Stimulated activated CD8-positive, alpha-beta memory T cell treated with anti-CD3 and anti-CD28 coated beads, Interleukin-7, amount 100 ng/mL, for 24 hours (primary cell): ENCODE results near the gene UNC5C.

Experiments used
- DNase-seq: peaks from one replicate; pipeline ENCODE4 v3.0.0-alpha.2; 2020; ENCODE audit warnings: low read depth

UNC5C gene

DNA sequence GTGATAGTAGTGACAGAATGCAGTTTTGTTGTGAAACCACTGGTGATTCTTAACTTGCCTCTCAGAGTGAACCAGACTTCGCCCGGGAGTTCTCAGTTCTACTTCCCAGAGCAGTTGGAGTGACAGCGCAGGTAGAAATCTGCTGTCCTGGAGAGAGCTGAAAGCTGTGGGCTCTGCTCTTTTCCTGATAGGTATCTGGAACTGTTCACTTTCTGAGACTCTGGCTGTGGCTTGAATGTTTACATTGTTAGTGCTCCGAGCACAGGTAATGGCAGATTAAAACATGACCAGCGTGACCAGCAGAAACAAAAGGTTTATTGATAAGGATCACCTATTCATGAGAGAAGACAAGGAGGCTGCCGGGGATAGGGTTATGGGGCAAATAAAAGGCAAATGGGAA lies 430.3 kb downstream of the UNC5C start:
- DNase-seq, result no peak

DNA sequence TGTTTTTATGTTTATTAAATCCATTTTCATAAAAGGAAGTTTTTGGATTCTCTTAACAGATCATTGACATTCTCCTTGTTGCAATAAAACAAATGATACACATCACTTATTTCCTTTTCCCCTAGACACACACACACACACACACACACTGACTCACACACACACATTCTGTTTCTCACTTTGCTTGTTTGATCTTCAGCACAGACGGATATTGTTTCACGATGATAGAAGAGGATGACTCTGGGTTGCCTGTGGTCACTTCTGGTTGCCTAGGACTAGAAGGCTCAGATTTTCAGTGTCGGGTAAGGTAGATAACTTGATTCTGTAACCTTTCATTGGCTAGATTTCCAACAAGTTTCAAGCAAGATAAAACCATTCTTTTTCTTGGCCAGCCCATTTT lies 434.3 kb downstream of the UNC5C start:
- no peak for DNase-seq
